Measurements from ENCODE around the gene KCTD5.

GRCh38 chr16:2692948-2693651 is 10.8 kb downstream of the KCTD5 start:
- TF ChIP-seq CTCF (tag by site-specific recombination; IDR thresholded peaks at IDR 0.05) (no peak), ZNF600 (tag by site-specific recombination; IDR thresholded peaks at IDR 0.05) (peak; percentile 60), GFI1B (tag by site-specific recombination; IDR thresholded peaks at IDR 0.05) (no peak), ZNF558 (tag by site-specific recombination; IDR thresholded peaks at IDR 0.05) (no peak), ZNF624 (tag by site-specific recombination; IDR thresholded peaks at IDR 0.05) (no peak), ZNF654 (tag by site-specific recombination; IDR thresholded peaks at IDR 0.05; ENCODE audit: low read depth) (no peak), ZBTB21 (tag by site-specific recombination; IDR thresholded peaks at IDR 0.05) (no peak), ZEB2 (tag by site-specific recombination; IDR thresholded peaks at IDR 0.05) (no peak), ATF2 (tag by site-specific recombination; IDR thresholded peaks at IDR 0.05; ENCODE audit: low read depth) (no peak), ZNF416 (tag by site-specific recombination; IDR thresholded peaks at IDR 0.05) (no peak), ZIC2 (tag by site-specific recombination; IDR thresholded peaks at IDR 0.05) (no peak), ZNF785 (tag by site-specific recombination; IDR thresholded peaks at IDR 0.05) (no peak), ZNF37A (tag by site-specific recombination; IDR thresholded peaks at IDR 0.05) (no peak), ZNF184 (tag by site-specific recombination; IDR thresholded peaks at IDR 0.05) (no peak)
